Measurements from ENCODE around the gene PRSS36. TPM values are rescaled to one million over a fixed set of nuclear protein-coding genes. Genes with fewer than 3 reads are reported as not detected.
"Not testable (repeated sequence)": the region's sequence is repeated elsewhere in the genome, so short reads cannot be mapped to it uniquely, and the experiment has no call there.

PRSS36 gene
- total RNA-seq, 1 donor from 2014 or later, result 0.96 TPM

GRCh38 chr16:31167315-31167714 is 17.4 kb upstream of the PRSS36 start:
- Mint-ChIP-seq H3K4me3 (no peak overlapping the region), H3K36me3 (no peaks in the 10 kb centered on the region), H3K27me3 (ENCODE audit: low read depth) (peaks cover 3% of the 10 kb centered on the region), H3K4me1 (peaks cover 3% of the 10 kb centered on the region), H3K27ac (no peak overlapping the region), H3K9me3 (no peaks in the 10 kb centered on the region)
- TF ChIP-seq CTCF (IDR thresholded peaks at IDR 0.05; ENCODE audit: unreplicated experiment), result no peak
- no peak for DNase-seq (ENCODE audit: low spot score in 2 of 2, unreplicated experiment in 2 of 2)

GRCh38 chr16:31157136-31157535 is 7.3 kb upstream of the PRSS36 start:
- H3K9me3 Mint-ChIP-seq, result no peaks in the 10 kb centered on the region
- H3K4me3 Mint-ChIP-seq, result no peak overlapping the region
- H3K27ac Mint-ChIP-seq, result no peak overlapping the region

GRCh38 chr16:31150976-31151375 is 1.1 kb upstream of the PRSS36 start:
- H3K4me3 Mint-ChIP-seq; H3K27ac Mint-ChIP-seq; DNase-seq (ENCODE audit: low spot score in 2 of 2, unreplicated experiment in 2 of 2); H3K36me3 Mint-ChIP-seq; H3K4me1 Mint-ChIP-seq; H3K9me3 Mint-ChIP-seq: not testable (repeated sequence)
- peaks cover 35% of the 10 kb centered on the region for H3K27me3 Mint-ChIP-seq (ENCODE audit: low read depth)

More at GRCh38 chr16:31157136-31157535, 7.3 kb upstream of the PRSS36 start:
- no peaks in the 10 kb centered on the region for H3K4me1 Mint-ChIP-seq
- no peak for TF ChIP-seq CTCF (IDR thresholded peaks at IDR 0.05; ENCODE audit: unreplicated experiment)
- DNase-seq (ENCODE audit: low spot score in 2 of 2, unreplicated experiment in 2 of 2), result no peak
- peaks cover 24% of the 10 kb centered on the region for H3K27me3 Mint-ChIP-seq (ENCODE audit: low read depth)
- H3K36me3 Mint-ChIP-seq, result no peaks in the 10 kb centered on the region

GRCh38 chr16:31149332-31149731 is 534 bp downstream of the PRSS36 start:
- peaks cover 42% of the 10 kb centered on the region for H3K27me3 Mint-ChIP-seq (ENCODE audit: low read depth)
- H3K36me3 Mint-ChIP-seq, result no peaks in the 10 kb centered on the region
- TF ChIP-seq CTCF (IDR thresholded peaks at IDR 0.05; ENCODE audit: unreplicated experiment), result no peak
- H3K4me3 Mint-ChIP-seq, result no peak overlapping the region
- peaks cover 4% of the 10 kb centered on the region for H3K4me1 Mint-ChIP-seq
- H3K9me3 Mint-ChIP-seq, result no peaks in the 10 kb centered on the region
- no peak for DNase-seq (ENCODE audit: low spot score in 2 of 2, unreplicated experiment in 2 of 2)
- no peak overlapping the region for H3K27ac Mint-ChIP-seq

GRCh38 chr16:31148896-31149295 is 970 bp downstream of the PRSS36 start:
- Mint-ChIP-seq H3K27me3 (ENCODE audit: low read depth) (peaks cover 44% of the 10 kb centered on the region), H3K9me3 (no peaks in the 10 kb centered on the region), H3K27ac (no peak overlapping the region), H3K4me3 (no peak overlapping the region), H3K36me3 (no peaks in the 10 kb centered on the region), H3K4me1 (peaks cover 4% of the 10 kb centered on the region)
- DNase-seq (ENCODE audit: low spot score in 2 of 2, unreplicated experiment in 2 of 2), result no peak
- no peak for TF ChIP-seq CTCF (IDR thresholded peaks at IDR 0.05; ENCODE audit: unreplicated experiment)

- H3K36me3 Mint-ChIP-seq, result no peaks in the 10 kb centered on the region
- no peak overlapping the region for H3K27ac Mint-ChIP-seq
- H3K4me3 Mint-ChIP-seq, result peak overlapping the region; percentile 40
- H3K4me1 Mint-ChIP-seq, result peaks cover 4% of the 10 kb centered on the region
- H3K9me3 Mint-ChIP-seq, result no peaks in the 10 kb centered on the region
- peaks cover 40% of the 10 kb centered on the region for H3K27me3 Mint-ChIP-seq (ENCODE audit: low read depth)
- no peak for DNase-seq (ENCODE audit: low spot score in 2 of 2, unreplicated experiment in 2 of 2)
- no peak for TF ChIP-seq CTCF (IDR thresholded peaks at IDR 0.05; ENCODE audit: unreplicated experiment)
These were observed 1.6 kb downstream of the PRSS36 start for GRCh38 chr16:31148281-31148728.
